Ovary (tissue), 9 donors: Measurements from ENCODE around the gene MICALL1. TPM values are rescaled to one million over a fixed set of nuclear protein-coding genes. Genes with fewer than 3 reads are reported as not detected.
"Not testable (repeated sequence)": the region's sequence is repeated elsewhere in the genome, so short reads cannot be mapped to it uniquely, and the experiment has no call there.

Experiments
- DNase-seq, 5 donors: peaks; one replicate each; pipeline ENCODE4 v3.0.0-alpha.2; 2019 to 2020
- H3K27ac ChIP-seq, 2 donors: fragments of 200-600 bp; one replicate each; pipeline versions ENCODE4 v1.5.1 to v1.8.0; 2019 to 2022
- H3K27me3 ChIP-seq: fragments of 200-600 bp; one replicate; pipeline ENCODE4 v1.8.0; 2022
- H3K36me3 ChIP-seq: fragments of 200-600 bp; sonication (generic); one replicate; pipeline ENCODE4 v1.5.1; 2019
- H3K4me1 ChIP-seq: one replicate; pipeline ENCODE4 v1.8.1; 2013; ENCODE audit warnings: mild to moderate bottlenecking, moderate library complexity; ENCODE audit not compliant: insufficient read depth
- H3K4me3 ChIP-seq: fragments of 200-600 bp; sonication (generic); one replicate; pipeline ENCODE4 v1.5.1; 2017
- H3K9me3 ChIP-seq, 2 donors: fragments of 200-600 bp in 1 of 2; sonication (generic) in 1 of 2; one replicate each; pipeline versions ENCODE4 v1.5.1 to v1.8.1; 2013 to 2019; ENCODE audit warnings: mild to moderate bottlenecking in 1 of 2, moderate library complexity in 1 of 2
- CTCF ChIP-seq, 3 donors: fragments of 450-650 bp in 2 of 3; fragments of 200-600 bp in 1 of 3; IDR thresholded peaks; one replicate each; pipeline versions ENCODE4 v1.5.1 to v1.8.0; 2016 to 2022; ENCODE audit warnings: antibody characterized with exemption in 3 of 3, mild to moderate bottlenecking in 1 of 3
- EP300 ChIP-seq: sonication (generic); formaldehyde crosslinking; IDR thresholded peaks from one replicate; pipeline ENCODE4 v1.6.1; 2017; ENCODE audit warnings: antibody characterized with exemption
- POLR2A ChIP-seq: fragments of 450-650 bp; IDR thresholded peaks from one replicate; pipeline ENCODE4 v1.6.1; 2017; ENCODE audit warnings: antibody characterized with exemption, mild to moderate bottlenecking, moderate library complexity
- WGBS, 3 donors: extraction: QIAGEN DNeasy Blood & Tissue Kit in 1 of 3; methylation state at CpG; one replicate each; pipeline versions ENCODE4 v1.1.5 to v1.1.7; 2013 to 2017; 5-methylcytosine and 5-hydroxymethylcytosine counted together
- intact Hi-C, 4 donors: fragments of 100-400 bp; cut with DNase I; formaldehyde crosslinking; loops; one replicate each; pipeline versions ENCODE4 v1.11.0 to v1.15.1; 2022 to 2023
- polyA plus RNA-seq, 2 donors: library from polyadenylated mRNA; stranded (reverse); fragments of 200-250 nt in 1 of 2; fragments of 350-450 nt in 1 of 2; fragmentation: Illumina TruSeq in 1 of 2; extraction: RNeasy Lipid Tissue Mini Kit (QIAGEN cat#74804) in 1 of 2; gene quantifications; one replicate each; pipeline ENCODE4 v1.2.3, GENCODE V29; 2013 to 2014
- total RNA-seq, 7 donors: library from RNA; depleted of rRNA in 2 of 7; stranded (reverse); fragments of >200 nt in 2 of 7; fragmentation: NEBNext Ultra II Directional in 3 of 7; extraction: Animal tissue kit (Norgen Biotek cat#: 25700) in 3 of 7; gene quantifications; one replicate each; pipeline versions ENCODE4 v1.1.0 to v1.2.4, GENCODE V29; 2016 to 2023
- donor health status: DM: no; HTN: no; CAD: no; lungs with moderate emphysema.
- donor health status: DM: no; HTN: no; CAD: no.
- donor health status: Bipolar disorder and iron deficiency.
- donor health status: DM: yes; HTN: yes; CAD: no.
- donor health status: DM: no; HTN: no; CAD: no.
- donor health status: DM: yes; HTN: yes; CAD: no.

MICALL1 gene
- total and polyA plus RNA-seq, 9 donors: 6.2 to 30.0 (median 17.4) TPM

DNA sequence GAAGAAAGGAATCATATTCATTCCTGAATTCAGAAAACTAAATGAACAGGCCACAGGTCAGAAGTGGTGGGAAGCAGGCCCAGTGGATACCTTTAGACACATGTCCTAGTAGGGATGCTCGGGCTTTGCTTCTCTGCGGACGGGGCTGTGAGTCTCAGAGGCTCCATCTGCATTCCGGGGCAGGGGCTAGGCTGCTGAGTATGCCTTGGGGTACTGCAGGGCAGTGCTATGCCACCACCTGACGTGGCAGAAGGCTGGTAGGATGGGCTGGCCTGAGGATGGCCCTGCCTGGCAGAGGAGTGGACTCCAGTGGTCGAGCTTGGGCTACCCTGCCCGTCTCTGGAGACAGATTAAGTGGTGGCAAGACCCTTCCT, 37.7 kb downstream of the MICALL1 start:
- no peak overlapping the region for H3K4me3 ChIP-seq
- no peak for TF ChIP-seq CTCF (IDR thresholded peaks at IDR 0.05)
- TF ChIP-seq POLR2A: no peak
- no peak for TF ChIP-seq EP300
- no peak overlapping the region for H3K27ac ChIP-seq
- WGBS, 3 donors: 87 to 96% (median 92%) methylated on average over 7 of the region's 7 CpGs
- H3K27me3 ChIP-seq: no peaks in the 10 kb centered on the region
- H3K4me1 ChIP-seq: no peaks in the 10 kb centered on the region
- intact Hi-C loops: no loop called here
- H3K9me3 ChIP-seq: no peaks in the 10 kb centered on the region
- no peak for DNase-seq
- H3K36me3 ChIP-seq: no peaks in the 10 kb centered on the region

DNA sequence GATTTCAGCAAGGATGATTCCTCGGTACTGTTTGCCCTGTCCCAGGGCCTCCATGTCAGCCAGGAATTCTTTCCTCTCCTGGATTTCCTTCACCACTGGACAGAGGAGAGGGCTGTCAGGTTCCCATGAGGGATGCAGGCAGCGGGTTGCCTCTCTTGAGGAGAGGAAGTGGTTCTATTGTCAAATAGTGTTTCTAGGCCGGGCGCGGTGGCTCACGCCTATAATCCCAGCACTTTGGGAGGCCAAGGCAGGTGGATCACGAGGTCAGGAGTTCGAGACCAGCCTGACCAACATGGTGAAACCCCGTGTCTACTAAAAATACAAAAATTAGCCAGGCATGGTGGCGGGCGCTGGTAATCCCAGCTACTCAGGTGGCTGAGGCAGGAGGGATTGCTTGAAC, 38.3 kb downstream of the MICALL1 start:
- H3K36me3 ChIP-seq, H3K27ac ChIP-seq, H3K4me3 ChIP-seq, intact Hi-C loops, H3K4me1 ChIP-seq, H3K9me3 ChIP-seq, H3K27me3 ChIP-seq, DNase-seq: not testable (repeated sequence)
- 92 to 94% (median 92%) methylated on average over 11 of the region's 11 CpGs for WGBS, 3 donors

DNA sequence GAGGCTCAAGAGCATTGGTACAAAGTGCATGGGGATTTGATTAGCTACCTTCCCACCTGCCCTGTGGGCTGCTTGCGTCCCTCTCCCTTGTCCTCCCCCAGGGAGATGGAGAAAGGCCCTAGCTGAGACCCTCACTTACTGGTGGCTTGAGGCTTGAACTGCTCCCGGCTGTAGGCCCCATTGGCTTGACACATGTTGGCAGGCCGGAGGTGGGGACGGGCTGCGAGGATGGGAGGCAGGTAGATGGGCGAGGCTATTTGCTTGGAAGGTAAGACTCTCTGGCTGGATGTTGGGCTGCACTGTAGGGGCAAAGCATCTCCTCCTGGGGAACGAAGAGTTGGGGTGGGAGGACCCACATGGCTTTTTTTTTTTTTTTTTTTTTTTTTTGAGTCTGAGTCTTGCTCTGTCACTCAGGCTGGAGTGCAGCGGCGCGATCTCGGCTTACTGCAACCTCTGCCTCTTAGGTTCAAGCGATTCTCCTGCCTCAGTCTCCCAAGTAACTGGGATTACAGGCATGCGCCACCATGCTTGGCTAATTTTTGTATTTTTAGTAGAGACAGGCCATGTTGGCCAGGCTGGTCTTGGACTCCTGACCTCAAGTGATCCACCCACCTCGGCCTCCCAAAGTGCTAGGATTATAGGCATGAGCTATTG, 41.2 kb downstream of the MICALL1 start:
- H3K9me3 ChIP-seq, H3K27ac ChIP-seq, H3K36me3 ChIP-seq, intact Hi-C loops, H3K27me3 ChIP-seq, DNase-seq, H3K4me3 ChIP-seq, H3K4me1 ChIP-seq: not testable (repeated sequence)
- WGBS, 3 donors: 91 to 94% (median 92%) methylated on average over 14 of the region's 14 CpGs

- Histone ChIP-seq H3K36me3 (no peaks in the 10 kb centered on the region), H3K27ac (no peak overlapping the region), H3K4me1 (peaks cover 7% of the 10 kb centered on the region), H3K27me3 (no peaks in the 10 kb centered on the region), H3K4me3 (no peak overlapping the region), H3K9me3 (no peaks in the 10 kb centered on the region)
- DNase-seq: no peak
- intact Hi-C loops: loop anchor here in 1 of 4 donors (5.0 kb wide), 1 partner anchor 134 kb away; no protein-coding TSS in a partner anchor
- WGBS, 3 donors: 48 to 54% (median 53%) methylated on average over 8 of the region's 8 CpGs
- TF ChIP-seq EP300 (no peak), CTCF (IDR thresholded peaks at IDR 0.05) (no peak), POLR2A (no peak)
Measured at GRCh38 chr22:37951305-37951704, 45.2 kb downstream of the MICALL1 start.

DNA sequence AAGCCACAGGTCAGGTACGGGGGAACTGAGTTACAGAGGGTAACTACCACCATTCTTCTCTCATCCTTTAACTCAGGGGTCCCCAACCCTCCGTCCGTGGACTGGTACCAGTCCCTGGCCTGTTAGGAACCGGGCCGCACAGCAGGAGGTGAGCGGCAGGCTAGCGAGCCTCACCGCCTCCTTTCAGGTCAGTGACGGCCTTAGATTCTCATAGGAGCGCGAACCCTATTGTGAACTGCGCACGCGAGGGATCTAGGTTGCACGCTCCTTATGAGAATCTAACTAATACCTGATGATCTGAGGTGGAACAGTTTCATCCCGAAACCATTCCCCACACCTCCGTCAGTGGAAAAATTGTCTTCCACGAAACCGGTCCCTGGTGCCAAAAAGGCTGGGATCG, 46.5 kb downstream of the MICALL1 start:
- H3K4me1 ChIP-seq, H3K36me3 ChIP-seq, DNase-seq, H3K27me3 ChIP-seq, H3K27ac ChIP-seq, H3K9me3 ChIP-seq: not testable (repeated sequence)
- H3K4me3 ChIP-seq: peak overlapping the region; percentile 63
- 4 to 6% (median 5%) methylated on average over 20 of the region's 20 CpGs for WGBS, 3 donors
- intact Hi-C loops: loop anchor here in 1 of 4 donors (5.0 kb wide), 1 partner anchor 135 kb away; no protein-coding TSS in a partner anchor

DNA sequence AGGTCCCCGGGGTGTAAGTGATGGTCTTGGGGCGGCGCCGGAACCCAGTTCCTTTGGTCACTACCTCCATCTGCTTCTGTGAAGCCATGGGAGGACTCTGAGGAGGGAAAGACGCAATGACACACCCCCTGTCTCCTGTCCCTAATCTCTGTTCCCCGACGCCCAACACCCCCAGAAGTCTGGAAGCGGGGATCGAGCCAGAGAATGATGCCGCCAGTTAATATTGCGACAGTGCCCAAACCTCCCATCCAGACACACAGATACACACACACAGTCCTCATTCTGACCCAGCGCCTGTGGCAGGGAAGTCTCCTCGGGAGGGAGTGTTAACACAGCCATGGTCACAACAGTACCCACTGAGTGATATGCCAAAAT, 47.0 kb downstream of the MICALL1 start:
- peak overlapping the region; percentile 63 for H3K4me3 ChIP-seq
- no peaks in the 10 kb centered on the region for H3K36me3 ChIP-seq
- peaks cover 7% of the 10 kb centered on the region for H3K4me1 ChIP-seq
- intact Hi-C loops: loop anchor here in 1 of 4 donors (5.0 kb wide), 1 partner anchor 136 kb away; no protein-coding TSS in a partner anchor
- peak in 2 of 5 donors; percentile 40 to 43 for DNase-seq
- no peak overlapping the region for H3K27ac ChIP-seq
- no peaks in the 10 kb centered on the region for H3K27me3 ChIP-seq
- H3K9me3 ChIP-seq: no peaks in the 10 kb centered on the region
- WGBS, 3 donors: 0 to 1% (median 0%) methylated on average over 13 of the region's 13 CpGs
- TF ChIP-seq CTCF (IDR thresholded peaks at IDR 0.05) (no peak), EP300 (no peak), POLR2A (no peak)
